SK-N-SH (cell line): ENCODE results near the gene ASIC4. TPM values are rescaled to one million over a fixed set of nuclear protein-coding genes. Genes with fewer than 3 reads are reported as not detected.

ENCODE experiments used
- CTCF ChIA-PET: fragments of 300-600, 350-600 bp; formaldehyde crosslinking; extraction: SDS; loops from one replicate; lab custom pipeline; 2021; lab: Yijun Ruan, JAX
- POLR2A ChIA-PET: fragments of 350-600 bp; sonication (Branson Sonifier 250); formaldehyde crosslinking; extraction: SDS; loops from one replicate; lab custom pipeline; 2020; ENCODE audit warnings: antibody characterized with exemption, inconsistent platforms; lab: Yijun Ruan, JAX
- DNase-seq: peaks from one replicate; pipeline ENCODE4 v3.0.0; 2012
- H2AFZ ChIP-seq: fragments of 200-600 bp; sonication (generic); 2 replicates; pipeline ENCODE4 v1.8.1; 2016; ENCODE audit warnings: antibody characterized with exemption, mild to moderate bottlenecking, low read depth
- H3F3A ChIP-seq: fragments of 200-600 bp; sonication (generic); replicated peaks from 2 replicates; pipeline ENCODE3; 2016; ENCODE audit warnings: antibody characterized with exemption, mild to moderate bottlenecking; ENCODE audit not compliant: insufficient read depth
- H3K27ac ChIP-seq, 2 experiments: fragments of 200-500 bp in 1 of 2; fragments of 200-600 bp in 1 of 2; sonication (Bioruptor generic) in 1 of 2; sonication (generic), shearing (Covaris generic) in 1 of 2; 2 replicates each; pipeline versions ENCODE4 v1.5.1 to v1.6.1; 2014 to 2016; ENCODE audit warnings: low read depth in 2 of 2, inconsistent platforms in 1 of 2, low read length in 1 of 2, mild to moderate bottlenecking in 1 of 2, mixed read lengths in 1 of 2
- H3K27me3 ChIP-seq: fragments of 200-600 bp; sonication (generic), shearing (Covaris generic); 2 replicates; pipeline ENCODE4 v1.6.1; 2016; ENCODE audit warnings: mixed run types; ENCODE audit not compliant: insufficient read depth
- H3K36me3 ChIP-seq, 2 experiments: fragments of 200-500 bp in 1 of 2; fragments of 200-600 bp in 1 of 2; sonication (Bioruptor generic) in 1 of 2; sonication (generic) in 1 of 2; replicated peaks in 1 of 2; 2 replicates each; pipeline versions ENCODE3 to v1.5.1; 2014 to 2016; ENCODE audit warnings: low read length in 1 of 2, mild to moderate bottlenecking in 1 of 2; ENCODE audit not compliant: insufficient read depth in 2 of 2, control insufficient read depth in 1 of 2
- H3K4me1 ChIP-seq, 2 experiments: fragments of 200-500 bp in 1 of 2; fragments of 200-600 bp in 1 of 2; sonication (Bioruptor generic) in 1 of 2; sonication (generic), shearing (Covaris generic) in 1 of 2; 2 replicates each; pipeline versions ENCODE4 v1.5.1 to v1.6.1; 2014 to 2016; ENCODE audit warnings: low read depth in 1 of 2, low read length in 1 of 2, mixed run types in 1 of 2; ENCODE audit not compliant: insufficient read depth in 2 of 2, control insufficient read depth in 1 of 2
- H3K4me2 ChIP-seq: fragments of 200-600 bp; sonication (generic), shearing (Covaris generic); 2 replicates; pipeline ENCODE4 v1.6.1; 2017; ENCODE audit warnings: mixed run types
- H3K4me3 ChIP-seq, 2 experiments: fragments of 200-500 bp in 1 of 2; fragments of 200-600 bp in 1 of 2; sonication (Bioruptor generic) in 1 of 2; sonication (generic), shearing (Covaris generic) in 1 of 2; 2 replicates each; pipeline versions ENCODE4 v1.5.1 to v1.8.1; 2014 to 2016; ENCODE audit warnings: low read depth in 2 of 2, inconsistent platforms in 1 of 2, low read length in 1 of 2, mild to moderate bottlenecking in 1 of 2, mixed read lengths in 1 of 2, moderate library complexity in 1 of 2
- H3K79me2 ChIP-seq: fragments of 200-600 bp; sonication (generic); 2 replicates; pipeline ENCODE4 v1.8.1; 2017; ENCODE audit warnings: mild to moderate bottlenecking; ENCODE audit not compliant: insufficient read depth
- H3K9ac ChIP-seq: fragments of 200-600 bp; sonication (generic); 2 replicates; pipeline ENCODE4 v1.6.1; 2017; ENCODE audit warnings: mixed run types
- H3K9me2 ChIP-seq: fragments of 200-600 bp; sonication (generic); 2 replicates; pipeline ENCODE4 v1.6.1; 2017; ENCODE audit warnings: mixed run types
- H3K9me3 ChIP-seq: fragments of 200-600 bp; sonication (generic); 2 replicates; pipeline ENCODE4 v1.6.1; 2017; ENCODE audit warnings: mixed run types, mild to moderate bottlenecking, moderate library complexity
- H4K20me1 ChIP-seq: fragments of 200-600 bp; sonication (generic); 2 replicates; pipeline ENCODE4 v1.6.1; 2017; ENCODE audit warnings: mild to moderate bottlenecking, mixed run types; ENCODE audit not compliant: insufficient read depth
- EP300 ChIP-seq, 2 experiments: IDR thresholded peaks; 2 replicates each; pipeline versions ENCODE4 v1.4.0 to v1.6.1; 2012; ENCODE audit warnings: borderline replicate concordance in 1 of 2, low read depth in 1 of 2, low read length in 1 of 2
- FOXJ3 ChIP-seq: sonication (generic); formaldehyde crosslinking; IDR thresholded peaks from 2 replicates; pipeline ENCODE4 v1.5.1; 2020; ENCODE audit warnings: mild to moderate bottlenecking, missing genetic modification reagents
- FOXM1 ChIP-seq: IDR thresholded peaks from 2 replicates; pipeline ENCODE4 v1.4.0; 2012; ENCODE audit warnings: low read depth, mild to moderate bottlenecking
- MXI1 ChIP-seq: IDR thresholded peaks from 2 replicates; pipeline ENCODE4 v1.6.1; 2012; ENCODE audit warnings: mild to moderate bottlenecking, low read depth, low read length, improper control_type of control experiment
- NFIC ChIP-seq: IDR thresholded peaks from 2 replicates; pipeline ENCODE4 v1.4.0; 2012; ENCODE audit warnings: borderline replicate concordance
- NRF1 ChIP-seq: IDR thresholded peaks from 2 replicates; pipeline ENCODE4 v1.6.1; 2012; ENCODE audit warnings: low read depth, mild to moderate bottlenecking, low read length
- POLR2AphosphoS5 ChIP-seq: IDR thresholded peaks from 2 replicates; pipeline ENCODE4 v1.6.1; 2012; ENCODE audit warnings: low read depth, low read length
- RAD21 ChIP-seq: IDR thresholded peaks from 2 replicates; pipeline ENCODE4 v1.6.1; 2012; ENCODE audit warnings: mild to moderate bottlenecking, low read length
- RXRA ChIP-seq: IDR thresholded peaks from 2 replicates; pipeline ENCODE4 v1.4.0; 2012; ENCODE audit warnings: low read depth, mild to moderate bottlenecking, borderline replicate concordance
- WGBS: methylation state at CpG from one replicate; pipeline ENCODE4 v1.1.6; 2017; ENCODE audit warnings: low lambda C conversion rate; 5-methylcytosine and 5-hydroxymethylcytosine counted together
- polyA plus RNA-seq, 3 experiments: library from polyadenylated mRNA; depleted of rRNA; stranded (reverse); fragments of >200 nt; gene quantifications; 2 replicates each; pipeline ENCODE4 v1.2.3, GENCODE V29; 2012
- TF ChIP-seq, protein P1 (sequence below): fragments of 150-350 bp; IDR thresholded peaks from 2 replicates; pipeline ENCODE4 v1.6.1; 2017; ENCODE audit warnings: antibody characterized with exemption, low read length, low read depth, borderline replicate concordance
- TF ChIP-seq, protein P2 (sequence below): IDR thresholded peaks from 2 replicates; pipeline ENCODE4 v1.4.0; 2012; ENCODE audit warnings: low read depth, borderline replicate concordance
- TF ChIP-seq, protein P3 (sequence below): fragments of 200-600 bp; sonication (generic); IDR thresholded peaks from 2 replicates; pipeline ENCODE4 v1.6.1; 2017; ENCODE audit warnings: antibody characterized with exemption, mild to moderate bottlenecking, moderate library complexity
- TF ChIP-seq, protein P4 (sequence below): IDR thresholded peaks from 2 replicates; pipeline ENCODE4 v1.4.0; 2012; ENCODE audit warnings: low read depth
- TF ChIP-seq, protein P5 (sequence below): IDR thresholded peaks from 2 replicates; pipeline ENCODE4 v1.4.0; 2012; ENCODE audit warnings: low read depth, borderline replicate concordance

ASIC4 gene
- polyA plus RNA-seq, 1 of the 3 experiments (the other 2 are of a cell fraction), result 0.05 TPM

DNA sequence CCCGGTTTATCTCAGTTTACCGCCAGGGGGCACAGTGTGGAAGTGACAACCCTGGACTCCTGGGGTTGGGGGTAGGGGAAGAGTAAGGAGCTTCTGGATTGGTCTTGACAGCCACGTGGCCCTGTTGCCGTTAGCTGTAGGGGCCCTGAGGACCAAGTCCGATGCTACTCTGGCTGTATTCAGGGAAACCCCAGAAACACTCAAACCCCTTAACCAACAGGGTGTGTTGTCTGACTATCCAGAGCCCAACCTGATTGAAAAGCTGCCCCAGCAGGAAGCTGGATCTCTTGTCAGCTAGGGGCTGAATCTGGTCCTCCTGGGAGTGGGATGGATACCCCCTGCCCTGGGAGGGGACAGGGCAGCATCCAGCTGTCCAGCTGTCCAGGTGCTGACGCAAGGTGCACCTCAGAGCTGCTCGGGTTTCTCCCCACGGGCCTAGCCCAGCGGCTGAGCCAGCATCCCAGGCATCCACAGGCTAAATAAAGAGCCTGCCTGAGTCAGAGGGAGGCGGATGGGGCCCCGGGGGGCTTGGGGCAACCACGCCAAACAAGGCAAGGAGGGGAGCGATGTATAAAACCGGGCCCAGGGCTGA, 18.7 kb upstream of the ASIC4 start (continued):
- TF ChIP-seq, protein P1, sequence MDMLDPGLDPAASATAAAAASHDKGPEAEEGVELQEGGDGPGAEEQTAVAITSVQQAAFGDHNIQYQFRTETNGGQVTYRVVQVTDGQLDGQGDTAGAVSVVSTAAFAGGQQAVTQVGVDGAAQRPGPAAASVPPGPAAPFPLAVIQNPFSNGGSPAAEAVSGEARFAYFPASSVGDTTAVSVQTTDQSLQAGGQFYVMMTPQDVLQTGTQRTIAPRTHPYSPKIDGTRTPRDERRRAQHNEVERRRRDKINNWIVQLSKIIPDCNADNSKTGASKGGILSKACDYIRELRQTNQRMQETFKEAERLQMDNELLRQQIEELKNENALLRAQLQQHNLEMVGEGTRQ, result peak; percentile 22; the same call in 1 of the 2 replicates
- peak; percentile 75; the same call in 1 of the 2 replicates for TF ChIP-seq MXI1
- no peak; a peak in 1 of 4 replicates for TF ChIP-seq EP300 (IDR thresholded peaks at IDR 0.05; ENCODE audit: borderline replicate concordance in 1 of 2, low read depth in 1 of 2, low read length in 1 of 2)
- TF ChIP-seq, protein P2, sequence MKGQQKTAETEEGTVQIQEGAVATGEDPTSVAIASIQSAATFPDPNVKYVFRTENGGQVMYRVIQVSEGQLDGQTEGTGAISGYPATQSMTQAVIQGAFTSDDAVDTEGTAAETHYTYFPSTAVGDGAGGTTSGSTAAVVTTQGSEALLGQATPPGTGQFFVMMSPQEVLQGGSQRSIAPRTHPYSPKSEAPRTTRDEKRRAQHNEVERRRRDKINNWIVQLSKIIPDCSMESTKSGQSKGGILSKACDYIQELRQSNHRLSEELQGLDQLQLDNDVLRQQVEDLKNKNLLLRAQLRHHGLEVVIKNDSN, result peak; percentile 73; the same call in 1 of the 2 replicates
- no peak for TF ChIP-seq FOXJ3 (CRISPR knock-in tag)
- peak; percentile 69 for TF ChIP-seq RAD21
- TF ChIP-seq, protein P3, sequence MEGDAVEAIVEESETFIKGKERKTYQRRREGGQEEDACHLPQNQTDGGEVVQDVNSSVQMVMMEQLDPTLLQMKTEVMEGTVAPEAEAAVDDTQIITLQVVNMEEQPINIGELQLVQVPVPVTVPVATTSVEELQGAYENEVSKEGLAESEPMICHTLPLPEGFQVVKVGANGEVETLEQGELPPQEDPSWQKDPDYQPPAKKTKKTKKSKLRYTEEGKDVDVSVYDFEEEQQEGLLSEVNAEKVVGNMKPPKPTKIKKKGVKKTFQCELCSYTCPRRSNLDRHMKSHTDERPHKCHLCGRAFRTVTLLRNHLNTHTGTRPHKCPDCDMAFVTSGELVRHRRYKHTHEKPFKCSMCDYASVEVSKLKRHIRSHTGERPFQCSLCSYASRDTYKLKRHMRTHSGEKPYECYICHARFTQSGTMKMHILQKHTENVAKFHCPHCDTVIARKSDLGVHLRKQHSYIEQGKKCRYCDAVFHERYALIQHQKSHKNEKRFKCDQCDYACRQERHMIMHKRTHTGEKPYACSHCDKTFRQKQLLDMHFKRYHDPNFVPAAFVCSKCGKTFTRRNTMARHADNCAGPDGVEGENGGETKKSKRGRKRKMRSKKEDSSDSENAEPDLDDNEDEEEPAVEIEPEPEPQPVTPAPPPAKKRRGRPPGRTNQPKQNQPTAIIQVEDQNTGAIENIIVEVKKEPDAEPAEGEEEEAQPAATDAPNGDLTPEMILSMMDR, result peak; percentile 62
- TF ChIP-seq, all 33 proteins: peak for 10

DNA sequence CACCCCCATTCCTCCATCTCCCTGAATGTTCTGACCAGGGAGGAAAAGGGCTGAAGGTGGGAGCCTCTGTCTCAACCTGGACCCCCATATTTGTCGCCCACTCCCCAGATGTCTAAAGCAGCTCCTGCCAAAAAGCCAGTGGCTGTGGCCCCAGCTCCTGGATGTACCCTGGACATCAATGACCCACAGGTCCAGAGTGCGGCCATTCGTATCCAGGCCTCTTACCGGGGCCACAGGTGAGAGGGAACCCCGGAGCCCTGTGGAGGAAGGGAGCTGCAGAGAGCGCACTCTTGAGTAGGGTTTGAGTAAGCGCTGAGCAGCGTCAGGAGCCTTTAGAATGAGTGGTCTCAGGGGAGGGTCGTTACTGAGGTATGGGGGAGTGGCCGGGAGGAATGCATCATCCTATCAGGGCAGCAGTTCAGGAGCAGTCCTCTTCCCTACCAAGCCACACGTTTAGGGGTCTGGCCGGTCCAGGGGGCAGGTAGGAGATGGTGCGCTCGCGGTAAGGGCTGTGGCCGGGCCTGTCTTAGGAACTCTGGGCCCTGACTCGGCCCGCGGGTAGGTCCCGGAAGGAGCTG, 17.9 kb upstream of the ASIC4 start:
- no peaks in the 10 kb centered on the region for H3K9me3 ChIP-seq
- H3K4me2 ChIP-seq, result no peak overlapping the region
- ChIA-PET POLR2A (interaction anchor here (0.7 to 4.6 kb wide), 7 partner anchors 12 to 33 kb away, joined by 3 to 53 read pairs (median 15); partner anchors contain the start of gene ASIC4), CTCF (interaction anchor here (0.6 to 62.1 kb wide), 15 partner anchors 2 to 108 kb away, joined by 3 to 2824 read pairs (median 5); partner anchors contain the start of genes ASIC4, CHPF, GMPPA and TMEM198)
- H3K4me3 ChIP-seq, result no peak overlapping the region
- no peak overlapping the region for H2AFZ ChIP-seq
- H4K20me1 ChIP-seq, result no peaks in the 10 kb centered on the region
- H3F3A ChIP-seq, result no peaks in the 10 kb centered on the region
- H3K27ac ChIP-seq, result no peak overlapping the region; a peak in 1 of 4 replicates
- no peaks in the 10 kb centered on the region for H3K27me3 ChIP-seq
- no peak for DNase-seq
- H3K9me2 ChIP-seq, result no peaks in the 10 kb centered on the region
- H3K4me1 ChIP-seq, result peaks cover 16 to 53% of the 10 kb centered on the region in 2 experiments
- peaks cover 3 to 4% of the 10 kb centered on the region in 2 experiments for H3K36me3 ChIP-seq
- no peak overlapping the region for H3K9ac ChIP-seq
- 86% methylated on average over 18 of the region's 20 CpGs for WGBS
- H3K79me2 ChIP-seq, result peaks cover 20% of the 10 kb centered on the region
- TF ChIP-seq RAD21 (no peak), NFIC (no peak), POLR2AphosphoS5 (no peak), RXRA (no peak), NRF1 (no peak), FOXM1 (no peak), MXI1 (no peak)
- TF ChIP-seq, protein P4, sequence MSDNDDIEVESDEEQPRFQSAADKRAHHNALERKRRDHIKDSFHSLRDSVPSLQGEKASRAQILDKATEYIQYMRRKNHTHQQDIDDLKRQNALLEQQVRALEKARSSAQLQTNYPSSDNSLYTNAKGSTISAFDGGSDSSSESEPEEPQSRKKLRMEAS, result no peak
- TF ChIP-seq, protein P5, sequence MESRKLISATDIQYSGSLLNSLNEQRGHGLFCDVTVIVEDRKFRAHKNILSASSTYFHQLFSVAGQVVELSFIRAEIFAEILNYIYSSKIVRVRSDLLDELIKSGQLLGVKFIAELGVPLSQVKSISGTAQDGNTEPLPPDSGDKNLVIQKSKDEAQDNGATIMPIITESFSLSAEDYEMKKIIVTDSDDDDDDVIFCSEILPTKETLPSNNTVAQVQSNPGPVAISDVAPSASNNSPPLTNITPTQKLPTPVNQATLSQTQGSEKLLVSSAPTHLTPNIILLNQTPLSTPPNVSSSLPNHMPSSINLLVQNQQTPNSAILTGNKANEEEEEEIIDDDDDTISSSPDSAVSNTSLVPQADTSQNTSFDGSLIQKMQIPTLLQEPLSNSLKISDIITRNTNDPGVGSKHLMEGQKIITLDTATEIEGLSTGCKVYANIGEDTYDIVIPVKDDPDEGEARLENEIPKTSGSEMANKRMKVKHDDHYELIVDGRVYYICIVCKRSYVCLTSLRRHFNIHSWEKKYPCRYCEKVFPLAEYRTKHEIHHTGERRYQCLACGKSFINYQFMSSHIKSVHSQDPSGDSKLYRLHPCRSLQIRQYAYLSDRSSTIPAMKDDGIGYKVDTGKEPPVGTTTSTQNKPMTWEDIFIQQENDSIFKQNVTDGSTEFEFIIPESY, result no peak
- TF ChIP-seq, protein P2, result no peak
